Dedifferentiated amniotic fluid mesenchymal stem cell (primary cell): Measurements from ENCODE around the gene DNAH1.
A peak's percentile ranks its signal among the peaks of the same experiment; 100 is the strongest.
"Not testable (repeated sequence)": the region's sequence is repeated elsewhere in the genome, so short reads cannot be mapped to it uniquely, and the experiment has no call there.

ENCODE experiments used
- DNase-seq: peaks from one replicate; pipeline ENCODE4 v3.0.0-alpha.2; 2016; ENCODE audit errors: extremely low spot score

The DNAH1 gene

GRCh38 chr3:52333869-52334557, 17.9 kb downstream of the DNAH1 start:
- DNase-seq, result no peak

- not testable (repeated sequence) for DNase-seq
Observed at GRCh38 chr3:52338131-52338530, 22.0 kb downstream of the DNAH1 start.

- peak; percentile 68 for DNase-seq
Observed at GRCh38 chr3:52339612-52340011, 23.5 kb downstream of the DNAH1 start.

GRCh38 chr3:52341123-52341522, 25.0 kb downstream of the DNAH1 start:
- DNase-seq, result no peak

- no peak for DNase-seq
Observed at GRCh38 chr3:52343946-52344600, 28.0 kb downstream of the DNAH1 start.

- no peak for DNase-seq
Observed at GRCh38 chr3:52345521-52346109, 29.5 kb downstream of the DNAH1 start.

GRCh38 chr3:52346623-52347530, 30.8 kb downstream of the DNAH1 start:
- DNase-seq, result peak; percentile 55

- DNase-seq, result no peak
Observed at GRCh38 chr3:52347716-52348635, 31.9 kb downstream of the DNAH1 start.

GRCh38 chr3:52349131-52349530, 33.0 kb downstream of the DNAH1 start:
- DNase-seq, result no peak

GRCh38 chr3:52349611-52350395, 33.7 kb downstream of the DNAH1 start:
- no peak for DNase-seq

GRCh38 chr3:52350416-52350815, 34.3 kb downstream of the DNAH1 start:
- no peak for DNase-seq

GRCh38 chr3:52350981-52351761, 35.1 kb downstream of the DNAH1 start:
- no peak for DNase-seq

- no peak for DNase-seq
Observed at GRCh38 chr3:52351762-52352368, 35.7 kb downstream of the DNAH1 start.

GRCh38 chr3:52352566-52352965, 36.4 kb downstream of the DNAH1 start:
- DNase-seq, result no peak

GRCh38 chr3:52353291-52353855, 37.3 kb downstream of the DNAH1 start:
- DNase-seq, result no peak

- DNase-seq, result no peak
Observed at GRCh38 chr3:52354676-52355075, 38.6 kb downstream of the DNAH1 start.

- no peak for DNase-seq
Observed at GRCh38 chr3:52355526-52355925, 39.4 kb downstream of the DNAH1 start.

- DNase-seq, result no peak
Observed at GRCh38 chr3:52356126-52356525, 40.0 kb downstream of the DNAH1 start.
